GM19452 (cell line): ENCODE results near the gene SLC2A1.
"Not testable (repeated sequence)": the region's sequence is repeated elsewhere in the genome, so short reads cannot be mapped to it uniquely, and the experiment has no call there.

ENCODE experiments used
- ATAC-seq: cut with Tn5 transposase; IDR thresholded peaks from one replicate; pipeline ENCODE4 v1.9.1; 2021; ENCODE audit not compliant: unreplicated experiment

The SLC2A1 gene

DNA sequence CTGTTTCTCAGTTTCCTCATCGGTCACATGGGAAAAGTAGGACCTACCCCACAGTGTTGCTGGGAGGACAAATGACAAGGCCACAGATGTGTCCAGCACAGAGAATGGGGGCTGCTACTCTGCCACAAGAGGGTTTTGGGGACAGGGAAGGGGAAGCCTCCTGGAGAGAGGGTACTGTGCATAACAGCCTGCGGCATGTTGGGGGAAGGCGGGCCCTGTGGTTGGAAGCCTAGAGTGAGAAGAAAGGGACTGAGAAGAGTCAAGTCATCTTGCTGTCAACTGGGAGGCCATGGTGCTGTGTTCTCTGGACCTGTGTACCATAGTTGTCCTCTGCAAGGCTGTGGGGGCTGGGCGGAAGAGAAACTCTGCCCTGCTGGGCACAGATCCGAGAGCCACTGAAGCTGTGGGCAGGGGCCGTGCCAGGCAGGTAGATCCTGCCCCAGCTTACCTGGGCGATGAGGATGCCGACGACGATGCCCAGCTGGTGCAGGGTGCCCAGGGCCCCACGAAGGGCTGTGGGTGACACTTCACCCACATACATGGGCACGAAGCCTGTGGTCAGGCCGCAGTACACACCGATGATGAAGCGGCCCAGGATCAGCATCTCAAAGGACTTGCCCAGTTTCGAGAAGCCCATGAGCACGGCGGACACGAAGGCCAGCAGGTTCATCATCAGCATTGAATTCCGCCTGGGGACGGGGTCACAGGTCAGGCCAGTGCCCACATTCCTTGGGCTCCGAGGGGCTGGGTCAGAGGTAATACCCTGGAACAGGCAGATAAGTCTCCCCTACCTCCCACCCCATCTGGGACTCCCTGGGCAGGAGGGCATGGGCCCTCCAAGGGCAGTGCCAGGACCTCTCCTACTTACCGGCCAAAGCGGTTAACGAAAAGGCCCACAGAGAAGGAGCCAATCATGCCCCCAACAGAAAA is 28.2 kb downstream of the SLC2A1 start:
- no peak for ATAC-seq

DNA sequence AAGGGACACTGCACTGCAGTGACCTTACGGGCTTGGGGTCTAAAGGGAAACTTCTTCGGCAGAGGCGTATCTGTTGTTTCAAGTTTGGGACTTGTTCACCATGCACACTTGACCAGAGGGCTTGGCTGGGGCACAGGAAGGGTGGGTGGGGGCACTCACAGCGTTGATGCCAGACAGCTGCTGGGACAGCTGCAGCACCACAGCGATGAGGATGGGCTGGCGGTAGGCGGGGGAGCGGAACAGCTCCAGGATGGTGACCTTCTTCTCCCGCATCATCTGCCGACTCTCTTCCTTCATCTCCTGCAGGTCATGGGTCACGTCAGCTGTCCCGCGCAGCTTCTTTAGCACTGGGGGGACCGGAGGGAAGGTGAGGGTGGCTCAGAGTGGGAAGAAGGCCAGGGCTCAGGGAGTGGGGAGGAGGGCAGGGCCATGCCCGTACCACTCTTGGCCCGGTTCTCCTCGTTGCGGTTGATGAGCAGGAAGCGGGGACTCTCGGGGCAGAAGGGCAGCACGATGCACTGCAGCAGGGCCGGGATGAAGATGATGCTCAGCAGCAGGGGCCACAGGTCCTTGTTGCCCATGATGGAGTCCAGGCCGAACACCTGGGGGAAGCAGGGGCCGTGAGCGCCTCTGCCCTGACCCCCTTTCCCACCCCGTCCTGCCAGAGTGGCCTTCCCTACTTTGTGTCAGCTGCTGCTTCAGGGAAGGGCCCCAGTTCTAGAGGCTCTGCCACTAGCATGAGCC is 29.1 kb downstream of the SLC2A1 start:
- no peak for ATAC-seq

DNA sequence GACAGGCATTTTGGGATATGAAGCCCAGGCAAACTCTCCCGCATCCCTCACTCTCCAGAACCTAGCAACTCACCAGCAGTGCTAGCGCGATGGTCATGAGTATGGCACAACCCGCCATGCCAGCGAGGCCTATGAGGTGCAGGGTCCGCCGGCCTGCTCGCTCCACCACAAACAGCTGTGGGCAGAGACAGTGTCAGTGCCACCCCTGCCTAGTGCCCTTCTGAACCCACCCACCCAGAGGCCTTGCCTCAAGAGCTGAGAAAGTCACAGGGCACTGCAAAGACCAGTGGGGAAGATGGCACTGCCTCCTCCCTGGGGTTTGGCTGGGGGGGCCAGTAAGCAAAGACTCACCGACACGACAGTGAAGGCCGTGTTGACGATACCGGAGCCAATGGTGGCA is 29.8 kb downstream of the SLC2A1 start:
- ATAC-seq: no peak

DNA sequence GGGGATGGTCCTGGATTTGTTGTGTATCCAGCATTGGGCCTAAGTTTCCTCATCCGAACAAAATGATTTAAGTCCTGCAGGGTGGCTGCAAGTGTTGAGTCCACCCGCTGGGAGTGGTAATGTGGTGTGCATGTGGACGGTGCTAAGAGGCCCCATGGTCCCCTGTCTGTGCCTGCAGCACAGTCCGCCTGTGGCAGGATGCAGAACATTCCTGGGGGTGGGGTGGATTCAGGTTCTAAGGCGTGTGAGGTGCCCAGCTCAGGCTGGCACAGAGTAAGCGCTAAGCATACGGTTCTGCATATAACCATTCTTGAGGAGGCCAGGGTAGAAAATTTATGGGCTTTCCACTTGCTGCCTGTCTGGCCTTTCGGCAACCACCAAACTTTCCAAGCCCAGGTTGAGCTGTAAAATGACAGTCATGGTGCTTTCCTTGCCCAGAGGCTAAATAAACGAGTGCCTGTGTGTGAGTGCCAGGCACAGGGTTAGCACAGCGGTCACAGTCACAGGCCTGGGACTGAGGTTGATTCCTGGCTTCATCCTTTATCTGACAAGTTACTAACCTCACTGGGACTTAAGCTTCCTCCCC is 30.7 kb downstream of the SLC2A1 start:
- no peak for ATAC-seq

DNA sequence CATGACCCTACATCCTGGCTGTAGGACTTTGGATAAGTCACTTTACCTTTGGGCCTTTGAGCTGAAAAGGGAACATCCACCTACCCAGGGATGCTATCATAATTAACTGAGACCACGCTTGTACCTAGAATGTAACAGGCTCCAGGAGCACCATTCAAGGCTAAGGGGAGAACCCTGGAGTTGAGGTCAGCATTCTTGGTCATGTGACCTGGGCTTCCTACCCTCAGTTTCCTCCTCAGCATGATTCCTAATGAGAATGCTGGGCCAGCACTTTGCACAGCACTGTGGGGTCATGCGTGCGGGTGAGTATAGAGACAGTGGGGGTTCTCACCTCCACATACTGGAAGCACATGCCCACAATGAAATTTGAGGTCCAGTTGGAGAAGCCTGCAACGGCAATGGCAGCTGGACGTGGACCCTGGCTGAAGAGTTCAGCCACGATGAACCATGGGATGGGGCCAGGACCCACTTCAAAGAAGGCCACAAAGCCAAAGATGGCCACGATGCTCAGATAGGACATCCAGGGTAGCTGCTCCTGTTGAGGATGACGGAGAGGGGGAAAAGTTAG is 31.3 kb downstream of the SLC2A1 start:
- no peak for ATAC-seq

DNA sequence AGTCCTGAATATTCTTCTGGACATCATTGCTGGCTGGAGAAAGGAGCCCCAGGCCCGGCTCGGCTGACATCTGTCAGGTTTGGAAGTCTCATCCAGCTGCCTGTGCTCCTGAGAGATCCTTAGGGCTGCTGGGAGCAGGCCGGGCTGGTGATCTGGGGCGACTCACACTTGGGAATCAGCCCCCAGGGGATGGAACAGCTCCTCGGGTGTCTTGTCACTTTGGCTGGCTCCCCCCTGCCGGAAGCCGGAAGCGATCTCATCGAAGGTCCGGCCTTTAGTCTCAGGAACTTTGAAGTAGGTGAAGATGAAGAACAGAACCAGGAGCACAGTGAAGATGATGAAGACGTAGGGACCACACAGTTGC is 31.8 kb downstream of the SLC2A1 start:
- no peak for ATAC-seq

DNA sequence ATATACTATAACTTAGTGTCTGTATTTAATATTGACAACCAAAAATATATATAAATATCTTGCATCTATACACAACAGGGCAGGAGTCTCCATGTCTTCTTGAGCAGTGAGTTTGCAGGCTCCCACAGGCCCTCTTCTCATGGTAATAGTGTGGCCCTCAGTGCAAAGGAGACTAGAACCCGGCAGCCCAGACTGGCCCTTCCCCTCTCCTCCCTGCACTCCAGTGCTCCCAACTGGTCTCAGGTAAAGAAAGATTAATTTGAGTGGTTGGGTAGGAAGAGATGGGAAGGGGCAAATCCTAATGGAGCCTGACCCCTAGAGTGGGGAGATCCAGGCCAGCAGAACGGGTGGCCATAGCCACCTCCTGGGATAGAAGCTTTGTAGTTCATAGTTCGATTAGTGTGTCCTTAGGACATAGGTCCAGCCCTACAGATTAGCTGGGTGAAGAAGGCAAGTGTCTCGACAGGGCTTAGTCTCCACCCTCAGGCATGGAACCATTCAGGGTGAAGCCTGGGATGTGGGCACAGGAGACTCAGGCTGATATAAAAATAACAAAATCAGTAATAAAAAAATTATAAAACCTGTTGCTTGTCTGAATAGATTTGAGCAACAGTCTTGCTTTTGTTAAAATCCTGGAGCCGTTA is 32.3 kb downstream of the SLC2A1 start:
- ATAC-seq: no peak

DNA sequence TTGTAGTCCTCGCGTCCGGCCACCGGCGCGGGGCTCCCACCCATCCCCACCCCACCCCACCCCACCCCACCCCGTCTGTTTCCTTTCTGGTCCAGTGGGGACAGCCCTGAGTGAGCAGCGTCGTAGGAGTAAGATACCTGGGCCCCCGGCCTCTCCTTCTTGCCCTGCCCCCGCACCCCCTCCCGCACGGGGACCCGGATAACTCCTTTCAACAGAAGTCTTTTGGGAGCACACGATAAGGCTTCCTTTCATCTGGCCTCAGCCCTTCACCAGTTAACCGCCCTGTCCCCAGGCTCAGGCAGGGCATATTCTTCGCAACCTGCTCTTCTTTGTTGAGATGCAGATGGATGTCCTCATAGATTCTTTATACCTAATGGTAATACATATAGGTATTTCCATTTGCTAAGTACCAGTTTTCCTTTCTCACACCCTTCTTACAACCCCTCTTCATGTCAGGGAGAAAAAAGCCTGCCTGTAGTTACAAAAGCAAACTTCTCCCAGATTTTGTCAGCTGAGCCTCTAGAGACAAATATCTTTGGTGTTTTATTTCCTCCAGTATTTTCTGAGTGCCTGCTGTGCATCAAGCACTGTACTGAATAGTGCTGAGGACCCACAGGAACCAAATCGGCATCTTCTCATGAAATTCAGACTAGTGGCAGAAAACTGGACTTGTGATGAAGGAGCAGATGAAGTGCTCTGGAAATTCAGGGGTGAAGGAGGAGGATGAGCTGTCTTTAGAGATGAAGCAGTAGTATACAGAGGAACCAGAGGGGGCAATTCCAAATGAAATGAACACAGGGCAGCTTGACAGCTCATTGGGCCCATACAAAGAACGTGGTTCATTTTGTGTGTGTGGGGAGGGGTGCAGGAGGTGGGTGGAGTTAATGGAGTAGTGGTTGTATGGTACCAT is 33.6 kb downstream of the SLC2A1 start:
- no peak for ATAC-seq

DNA sequence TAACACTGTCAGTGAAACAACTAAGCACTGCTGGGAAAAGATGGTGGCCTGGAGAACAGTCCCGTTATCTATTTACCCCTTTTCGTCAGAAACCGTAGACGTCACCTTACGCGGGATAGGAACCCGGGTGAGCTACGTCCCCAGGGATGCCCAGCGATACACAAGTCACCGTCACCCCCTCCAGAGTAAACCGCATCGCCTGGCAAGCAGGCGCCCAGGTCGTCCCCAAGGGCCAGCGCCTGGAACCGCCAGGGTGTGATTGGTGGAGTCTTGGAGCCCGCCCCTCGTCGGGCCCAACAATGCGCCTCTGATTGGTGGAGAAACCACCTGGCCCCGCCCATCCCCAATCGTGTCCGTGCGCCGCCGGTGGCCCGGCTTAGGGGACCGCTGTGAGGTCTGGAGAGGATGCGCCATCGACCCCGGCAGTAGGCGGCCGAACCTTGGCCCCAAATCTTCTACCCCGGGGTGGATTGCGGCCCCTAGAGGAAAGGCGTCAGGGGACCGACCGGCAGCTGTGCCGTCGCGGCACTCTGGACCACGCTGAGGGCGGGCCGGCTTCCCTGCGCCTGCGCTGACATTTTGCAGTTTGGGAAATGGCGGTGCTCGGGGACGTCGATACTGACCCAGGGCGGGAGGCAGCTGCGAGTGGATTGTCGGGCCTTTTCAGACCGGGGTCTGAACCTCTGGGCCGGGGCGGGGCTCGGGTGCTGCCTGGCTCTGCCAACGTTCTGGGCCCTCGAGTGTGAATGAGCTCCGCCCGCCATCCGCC is 34.4 kb downstream of the SLC2A1 start:
- ATAC-seq: peak; percentile 87

DNA sequence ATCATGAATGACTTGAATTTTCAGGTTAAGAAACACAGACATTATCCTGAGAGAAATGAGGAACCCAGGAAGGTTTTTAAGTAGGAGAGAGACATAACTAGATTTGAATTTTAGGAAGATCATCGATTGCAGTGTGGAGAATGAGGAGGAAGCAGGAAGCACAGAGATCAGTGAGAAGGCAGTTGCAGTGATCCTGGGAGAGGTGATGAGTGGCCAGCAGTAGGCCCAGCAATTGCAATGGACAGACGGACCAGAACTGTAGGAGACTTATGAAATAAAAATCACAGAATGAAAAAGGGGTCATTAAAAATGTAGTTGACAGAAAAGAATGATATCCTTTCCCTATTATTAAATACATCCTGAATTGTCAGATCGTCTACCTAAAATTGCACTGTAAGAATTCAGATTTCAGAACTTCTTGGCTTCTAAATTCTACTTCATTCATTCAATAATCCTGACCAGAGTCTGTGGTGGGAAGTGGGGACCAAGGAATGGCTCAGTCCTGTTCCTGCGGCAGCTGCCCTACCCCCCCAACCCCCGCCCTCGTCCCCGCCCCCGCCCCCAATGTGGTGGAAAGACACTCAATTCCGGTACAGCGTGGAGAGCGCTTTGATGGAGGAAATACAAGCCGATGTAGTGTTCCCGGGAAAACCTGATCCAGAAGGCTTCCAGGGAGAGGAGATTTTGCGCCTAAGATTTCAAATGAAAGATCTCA is 35.1 kb downstream of the SLC2A1 start:
- no peak for ATAC-seq

DNA sequence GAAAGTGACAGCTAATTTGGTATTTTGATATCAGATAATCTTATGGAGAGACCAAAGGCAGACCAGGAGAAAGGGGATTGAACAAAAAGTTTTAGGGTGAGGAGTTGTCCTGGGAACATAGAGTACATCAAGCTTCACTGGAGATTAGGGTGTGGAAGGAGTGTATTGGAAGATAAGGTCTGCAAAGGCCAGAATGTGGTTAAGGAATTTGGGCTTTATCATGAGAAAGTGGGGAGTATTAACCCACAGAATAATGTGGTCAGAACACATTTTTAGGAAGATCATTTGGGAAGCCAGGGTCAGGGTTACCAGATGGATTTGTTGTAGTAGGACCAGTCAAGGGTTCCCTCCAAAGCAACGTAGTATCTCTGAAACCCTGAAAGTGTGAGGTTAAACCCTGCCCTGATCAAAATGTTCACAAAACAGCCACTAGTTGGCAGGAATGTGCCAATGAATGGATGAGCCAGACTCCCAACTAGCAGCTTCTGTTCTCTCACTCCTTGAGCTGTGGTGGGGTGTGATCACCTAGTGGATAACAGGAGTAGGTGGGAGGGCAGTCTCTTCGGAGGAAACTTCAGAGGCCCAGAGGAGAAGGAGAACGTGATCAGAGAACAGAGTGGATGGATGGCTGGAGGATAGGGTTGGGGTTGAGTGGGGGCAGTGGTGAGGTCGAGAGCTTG is 35.8 kb downstream of the SLC2A1 start:
- no peak for ATAC-seq

DNA sequence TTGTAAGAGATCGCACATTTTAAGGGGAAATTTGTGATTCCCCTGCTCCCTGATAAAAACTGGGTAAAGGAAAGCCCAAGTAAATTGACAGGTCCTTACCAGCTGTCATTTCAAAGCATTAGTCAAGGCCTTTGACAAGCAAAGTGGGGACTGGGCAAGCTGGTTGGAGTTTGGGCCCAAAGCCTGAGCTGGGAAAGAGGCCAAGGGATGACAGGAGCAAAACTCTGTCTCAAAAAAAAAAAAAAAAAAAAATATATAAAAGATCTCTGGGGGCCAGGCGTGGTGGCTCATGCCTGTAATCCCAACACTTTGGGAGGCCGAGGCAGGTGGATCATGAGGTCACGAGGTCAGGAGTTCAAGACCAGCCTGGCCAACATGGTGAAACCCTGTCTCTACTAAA is 36.9 kb downstream of the SLC2A1 start:
- no peak for ATAC-seq

DNA sequence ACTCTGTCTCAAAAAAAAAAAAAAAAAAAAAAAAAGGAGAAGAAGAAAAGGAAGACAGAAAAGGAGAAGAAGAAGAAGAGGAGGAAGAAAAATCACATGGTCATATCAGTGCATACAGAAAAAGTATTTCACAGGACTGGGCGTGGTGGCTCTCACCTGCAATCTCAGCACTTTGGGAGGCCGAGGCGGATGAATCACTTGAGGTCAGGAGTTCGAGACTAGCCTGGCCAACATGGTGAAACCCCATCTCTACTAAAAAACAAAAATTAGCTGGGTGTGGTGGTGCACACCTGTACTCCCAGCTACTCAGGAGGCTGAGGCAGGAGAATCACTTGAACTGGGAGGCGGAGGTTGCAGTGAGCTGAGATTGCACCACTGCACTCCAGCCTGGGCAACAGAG is 39.0 kb downstream of the SLC2A1 start:
- not testable (repeated sequence) for ATAC-seq

DNA sequence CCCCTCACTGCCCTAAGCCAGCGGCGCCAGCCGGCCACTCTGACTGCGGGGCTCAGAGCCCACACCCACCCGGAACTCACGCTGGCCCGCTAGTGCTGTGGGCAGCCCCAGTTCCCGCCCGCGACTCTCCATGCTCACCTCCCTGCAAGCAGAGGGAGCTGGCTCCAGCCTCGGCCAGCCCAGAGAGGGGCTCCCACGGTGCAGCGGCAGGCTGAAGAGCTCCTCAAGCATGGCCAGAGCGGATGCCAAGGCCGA is 41.5 kb downstream of the SLC2A1 start:
- no peak for ATAC-seq

DNA sequence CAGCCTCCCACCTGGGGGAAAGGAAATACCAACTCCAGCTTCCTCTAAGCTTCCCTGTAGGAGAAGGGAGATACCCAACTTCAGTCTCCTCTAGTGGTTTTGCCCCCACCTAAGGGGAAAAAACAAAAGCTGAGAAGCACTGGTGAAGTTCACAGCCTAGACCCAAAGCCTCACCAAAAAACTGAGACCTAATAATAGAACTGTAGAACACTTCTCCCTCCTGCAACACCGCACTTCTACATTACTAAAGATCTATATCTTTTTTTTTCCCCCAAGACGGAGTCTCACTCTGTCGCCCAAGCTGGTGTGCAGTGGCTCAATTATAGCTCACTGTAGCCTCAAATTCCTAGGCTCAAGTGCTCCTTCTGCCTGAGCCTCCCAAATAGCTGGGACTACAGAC is 43.2 kb downstream of the SLC2A1 start:
- no peak for ATAC-seq

DNA sequence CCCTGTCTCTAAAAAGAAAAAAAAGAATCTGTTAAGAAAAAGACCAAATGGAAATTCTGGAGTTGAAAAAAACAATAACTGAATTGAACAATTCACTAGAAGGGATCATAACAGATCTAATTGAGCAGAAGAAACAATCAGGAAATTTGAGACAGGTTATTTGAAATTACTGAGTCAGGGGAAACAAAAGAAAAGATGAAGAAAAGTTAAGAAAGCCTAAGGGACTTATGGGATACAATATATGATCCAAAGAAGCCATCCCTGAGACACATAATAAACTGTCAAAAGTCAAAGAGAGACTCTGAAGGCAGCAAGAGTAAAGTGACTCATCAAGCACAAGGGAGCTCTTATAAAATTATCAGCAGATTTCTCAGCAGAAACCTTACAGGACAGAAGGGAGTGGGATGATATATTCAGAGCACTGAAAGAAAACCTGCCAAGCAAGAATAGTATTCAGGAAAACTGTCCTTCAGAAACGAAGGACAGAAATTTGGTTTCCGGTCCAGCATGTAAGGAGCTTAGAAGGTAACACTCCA is 44.5 kb downstream of the SLC2A1 start:
- ATAC-seq: no peak

DNA sequence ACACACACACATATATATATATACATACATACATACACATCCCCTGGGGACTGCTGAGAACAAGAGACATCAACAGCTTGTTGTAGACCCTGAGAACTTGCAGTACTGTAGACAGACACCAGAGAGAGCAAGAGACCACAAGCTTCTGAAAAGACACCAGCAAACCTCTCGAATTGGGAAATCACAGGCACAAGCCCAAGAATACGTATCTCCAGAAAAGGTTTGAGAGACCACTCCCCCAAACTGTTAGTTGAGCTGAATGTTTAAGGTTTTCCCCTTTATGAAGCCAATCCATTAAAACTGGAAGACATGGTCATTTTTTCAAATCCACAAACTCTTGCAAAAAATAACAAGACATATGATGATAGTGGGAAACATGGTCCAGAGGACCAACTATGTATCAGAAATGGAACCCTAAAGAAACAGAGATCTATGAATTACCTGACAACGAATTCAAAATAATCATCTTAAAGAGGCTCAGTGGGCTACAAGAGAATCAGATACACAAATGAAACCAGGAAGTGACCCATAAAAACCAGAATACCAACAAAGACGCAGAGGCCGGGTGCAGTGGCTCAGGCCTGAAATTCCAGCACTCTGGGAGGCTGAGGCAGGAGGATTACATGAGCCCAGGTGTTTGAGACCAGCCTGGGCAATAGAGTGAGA is 45.1 kb downstream of the SLC2A1 start:
- no peak for ATAC-seq

DNA sequence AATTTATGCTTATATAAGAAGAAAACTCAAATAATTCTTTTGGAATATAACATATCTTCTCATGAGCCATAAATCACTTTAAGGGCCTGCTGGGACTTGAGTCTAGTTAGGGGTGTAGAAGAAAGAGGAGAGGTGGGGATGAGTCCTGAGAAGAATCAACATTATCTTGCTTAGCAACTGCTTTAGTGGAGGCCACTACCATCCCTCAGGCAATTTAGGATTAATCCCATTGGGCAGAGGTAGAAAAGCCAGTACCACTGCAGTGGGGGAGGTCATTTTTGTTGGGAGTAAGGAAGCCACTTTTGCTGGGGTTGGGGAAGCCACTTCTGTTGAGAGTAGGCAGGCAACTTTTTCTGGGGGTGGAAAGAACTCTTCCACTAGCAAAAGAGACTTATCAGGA is 47.7 kb downstream of the SLC2A1 start:
- ATAC-seq: no peak
